HG03521 (cell line): ENCODE data around the gene RDH5.
"Not testable (repeated sequence)": the region's sequence is repeated elsewhere in the genome, so short reads cannot be mapped to it uniquely, and the experiment has no call there.

Experiments
- ATAC-seq: cut with Tn5 transposase; IDR thresholded peaks from one replicate; pipeline ENCODE4 v1.9.1; 2021; ENCODE audit warnings: mild to moderate bottlenecking, moderate library complexity; ENCODE audit not compliant: unreplicated experiment

Gene RDH5

DNA sequence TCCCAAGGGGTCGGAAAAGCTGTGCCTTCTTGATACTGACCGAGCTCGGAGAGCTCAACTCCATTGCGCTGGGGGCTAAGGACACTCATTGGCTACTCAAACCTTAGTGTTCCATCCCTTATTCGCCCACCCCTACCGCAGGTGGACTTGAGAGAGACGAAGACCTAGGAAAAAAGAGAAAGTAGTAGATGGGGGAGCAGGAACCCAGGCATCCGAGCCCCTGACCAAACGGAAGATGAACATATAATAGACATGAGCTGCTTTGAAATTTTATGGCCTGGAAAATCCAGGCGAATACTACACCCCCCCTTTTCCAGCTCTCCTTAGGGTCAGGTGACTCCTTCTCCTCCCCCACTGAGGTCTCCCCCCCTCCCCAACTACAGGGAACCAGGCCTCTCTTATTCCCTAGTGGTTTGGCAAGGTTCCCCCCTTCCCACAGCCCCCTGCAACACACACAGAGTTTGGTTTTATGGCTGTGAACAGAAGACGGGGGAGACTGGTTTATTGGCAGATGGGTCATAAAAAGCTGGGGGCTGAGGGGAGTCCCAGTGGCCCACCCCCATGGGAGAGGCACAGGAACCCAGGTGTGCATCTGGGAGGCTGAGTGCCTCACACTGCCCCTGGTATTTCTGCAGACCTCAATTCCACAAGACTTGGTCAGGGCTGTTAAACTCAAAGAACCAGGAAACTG, 24.3 kb downstream of the RDH5 start:
- ATAC-seq, result no peak

DNA sequence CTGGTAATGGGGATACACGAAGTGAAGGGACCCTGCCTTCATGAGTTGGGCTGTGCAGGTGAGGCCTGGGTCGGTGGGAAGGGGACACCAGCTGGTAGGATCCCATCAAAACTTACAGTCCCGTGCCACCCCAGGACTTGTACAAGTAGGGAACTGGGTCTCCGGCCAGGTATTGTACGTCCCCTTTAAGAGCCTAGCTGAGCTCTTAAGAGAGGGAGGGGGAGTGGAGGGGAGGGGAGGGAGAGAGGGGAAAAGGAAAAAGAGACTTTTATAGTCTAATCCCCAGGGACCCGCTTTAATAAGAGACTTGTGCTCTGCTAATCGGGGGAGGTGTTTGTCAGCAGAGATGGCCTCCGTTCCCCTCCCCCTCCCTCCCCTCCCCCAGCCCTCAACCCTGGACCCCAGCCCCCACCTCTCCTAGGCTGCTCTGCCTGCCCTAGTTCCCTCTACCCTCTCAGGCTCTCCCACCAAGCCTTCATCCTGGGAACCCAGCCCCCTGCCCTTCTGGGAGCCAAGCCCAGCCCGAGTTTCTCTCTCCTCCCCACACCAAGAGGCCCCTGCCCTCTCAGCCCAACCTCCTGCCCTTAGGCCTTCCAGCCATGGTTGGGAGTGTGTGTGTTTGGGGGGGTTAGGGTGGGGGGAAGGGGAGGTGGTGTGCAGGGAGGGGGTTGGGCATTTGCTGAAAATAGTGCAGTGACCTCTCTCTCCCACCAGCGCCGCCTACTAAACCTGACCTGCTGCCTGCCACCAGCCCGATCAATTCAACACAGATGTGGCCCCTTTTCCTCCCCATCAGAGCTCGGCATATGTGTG, 25.4 kb downstream of the RDH5 start:
- no peak for ATAC-seq

DNA sequence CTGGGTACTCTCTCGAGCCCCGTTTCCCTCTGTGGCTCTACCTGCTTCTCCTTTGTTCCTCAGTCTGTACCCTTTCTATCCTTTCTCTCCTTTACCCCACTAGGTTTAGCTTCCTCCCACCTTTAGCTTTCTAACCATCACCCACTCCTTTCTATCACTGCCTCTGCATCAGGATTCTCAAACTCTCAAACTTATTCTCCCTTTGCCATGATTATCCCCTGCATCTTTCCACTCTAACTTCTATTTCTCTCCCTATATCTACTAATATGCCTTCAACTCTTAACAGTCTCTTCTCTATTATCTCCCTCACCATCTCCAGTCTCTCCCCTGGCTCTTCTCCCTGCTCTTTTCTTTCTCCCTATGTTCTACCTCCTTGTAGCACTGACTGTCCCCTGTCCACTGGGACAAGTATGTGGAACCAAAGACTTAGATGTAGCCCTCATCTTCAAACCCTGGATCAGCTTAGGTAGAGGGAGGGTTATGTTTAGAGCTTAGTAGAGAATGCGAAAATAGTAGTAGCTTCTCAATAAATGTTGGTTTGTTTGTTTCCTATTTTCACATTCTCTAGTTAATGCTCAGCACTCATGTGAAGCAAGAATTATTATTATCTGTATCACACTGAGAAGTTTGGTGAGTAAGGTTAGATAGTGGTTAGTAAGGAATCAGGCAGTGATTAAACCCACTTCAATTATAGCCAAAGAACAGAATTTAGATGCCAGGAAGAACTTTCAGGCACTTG, 26.1 kb downstream of the RDH5 start:
- no peak for ATAC-seq

DNA sequence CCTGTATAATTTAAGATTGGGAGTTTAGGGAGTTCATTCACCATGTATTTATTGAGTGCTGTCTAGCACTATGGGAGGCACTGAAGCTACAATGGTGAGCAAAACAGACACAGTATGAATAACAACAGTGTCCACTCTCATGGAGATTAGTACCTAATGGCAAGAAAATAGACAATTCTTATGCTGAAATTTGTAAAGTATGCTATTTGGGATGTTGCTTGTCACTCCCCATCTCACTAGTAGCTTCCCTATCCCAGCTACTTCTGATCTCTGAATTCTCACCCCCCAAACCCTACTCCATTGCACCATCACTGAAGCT, 26.7 kb downstream of the RDH5 start:
- ATAC-seq, result no peak

DNA sequence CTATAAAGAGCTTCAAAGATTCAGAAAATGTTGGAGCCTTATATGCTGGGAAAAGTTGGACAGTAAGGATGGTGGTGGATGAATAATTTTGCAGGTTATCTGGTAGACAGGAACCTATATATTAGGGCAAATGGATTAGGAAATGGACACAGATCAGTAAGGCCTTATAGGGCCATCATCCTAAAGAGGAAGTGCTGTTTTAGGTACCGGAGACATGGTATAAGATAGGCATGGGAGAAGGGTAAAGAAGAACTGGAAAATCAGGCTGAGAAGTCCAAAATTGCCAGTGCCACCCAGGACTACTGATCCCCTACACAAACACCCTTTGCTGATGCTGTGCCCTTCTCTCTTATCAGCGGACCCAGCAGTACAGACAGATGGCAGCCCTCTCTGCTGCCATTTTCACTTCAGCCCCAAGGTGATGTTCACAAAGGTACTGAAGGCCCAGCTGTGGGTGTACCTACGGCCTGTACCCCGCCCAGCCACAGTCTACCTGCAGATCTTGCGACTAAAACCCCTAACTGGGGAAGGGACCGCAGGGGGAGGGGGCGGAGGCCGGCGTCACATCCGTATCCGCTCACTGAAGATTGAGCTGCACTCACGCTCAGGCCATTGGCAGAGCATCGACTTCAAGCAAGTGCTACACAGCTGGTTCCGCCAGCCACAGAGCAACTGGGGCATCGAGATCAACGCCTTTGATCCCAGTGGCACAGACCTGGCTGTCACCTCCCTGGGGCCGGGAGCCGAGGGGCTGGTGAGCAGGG, 28.2 kb downstream of the RDH5 start:
- no peak for ATAC-seq

DNA sequence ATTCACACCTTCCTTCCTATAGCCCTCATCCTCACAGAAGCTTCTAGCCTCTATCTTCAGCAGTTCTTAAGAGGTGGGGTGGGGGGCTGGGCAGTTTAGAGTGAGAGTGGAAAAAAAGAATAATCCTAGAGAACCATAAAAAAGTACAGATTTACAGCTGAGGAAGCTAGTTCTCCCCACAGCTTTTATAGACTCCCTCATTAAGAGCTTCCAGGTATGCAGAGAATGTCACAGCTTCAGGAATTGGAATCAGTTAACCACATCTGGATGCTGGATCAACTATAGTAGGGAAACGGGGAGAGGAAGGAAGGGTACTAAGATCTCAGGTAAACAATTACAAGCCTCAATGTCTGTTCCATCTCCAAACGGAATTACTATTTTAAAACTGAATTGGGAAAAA, 35.1 kb downstream of the RDH5 start:
- no peak for ATAC-seq

DNA sequence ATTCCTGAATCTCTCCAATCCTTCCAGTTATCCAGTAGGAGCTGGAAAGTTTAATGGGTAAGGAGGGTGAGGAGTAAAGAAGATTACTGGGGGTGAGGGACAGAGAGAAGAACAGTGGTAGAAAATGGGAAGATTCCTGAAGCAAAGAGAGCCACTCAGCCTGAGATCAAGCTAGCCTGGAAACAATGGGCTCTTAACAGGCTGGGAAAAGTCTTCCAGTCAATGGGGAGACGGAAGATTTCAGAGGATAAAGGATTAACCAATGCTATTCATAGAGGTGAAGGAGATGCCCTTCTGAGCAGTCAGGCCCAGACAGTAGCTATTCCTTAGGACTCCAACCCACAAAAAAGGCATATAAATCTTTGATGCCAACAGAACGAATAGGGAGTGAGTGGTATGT, 37.5 kb downstream of the RDH5 start:
- no peak for ATAC-seq

DNA sequence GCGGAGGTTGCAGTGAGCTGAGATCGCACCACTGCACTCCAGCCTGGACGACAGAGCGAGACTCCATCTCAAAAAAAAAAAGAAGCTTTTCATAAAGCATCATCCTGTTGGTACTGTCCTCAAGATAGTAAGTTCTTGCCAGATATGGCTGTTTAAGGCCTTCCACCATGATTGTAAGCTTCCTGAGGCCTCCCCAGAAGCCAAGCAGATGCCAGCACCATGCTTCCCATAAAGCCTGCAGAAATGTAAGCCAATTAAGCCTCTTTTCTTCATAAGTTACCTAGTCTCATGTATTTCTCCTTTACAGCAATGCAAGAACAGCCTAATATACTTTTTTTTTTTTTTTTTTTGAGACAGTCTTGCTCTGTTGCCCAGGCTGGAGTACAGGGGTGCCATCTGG, 38.4 kb downstream of the RDH5 start:
- ATAC-seq, result not testable (repeated sequence)

DNA sequence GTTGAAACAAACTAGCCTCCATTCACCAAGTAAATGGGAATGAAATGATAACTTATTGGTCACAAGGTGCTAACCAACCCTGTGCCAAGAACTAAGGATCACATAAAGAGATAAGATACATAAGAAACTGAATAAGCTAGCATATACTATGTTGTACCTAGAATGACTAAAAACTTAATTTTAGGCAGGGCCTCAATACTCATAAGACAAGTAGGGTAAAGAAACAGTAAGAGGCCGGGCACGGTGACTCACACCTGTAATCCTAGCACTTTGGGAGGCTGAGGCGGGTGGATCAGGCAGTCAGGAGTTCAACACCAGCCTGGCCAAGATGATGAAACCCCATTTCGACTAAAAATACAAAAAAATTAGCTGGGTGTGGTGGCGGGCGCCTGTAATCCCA, 40.5 kb downstream of the RDH5 start:
- no peak for ATAC-seq

DNA sequence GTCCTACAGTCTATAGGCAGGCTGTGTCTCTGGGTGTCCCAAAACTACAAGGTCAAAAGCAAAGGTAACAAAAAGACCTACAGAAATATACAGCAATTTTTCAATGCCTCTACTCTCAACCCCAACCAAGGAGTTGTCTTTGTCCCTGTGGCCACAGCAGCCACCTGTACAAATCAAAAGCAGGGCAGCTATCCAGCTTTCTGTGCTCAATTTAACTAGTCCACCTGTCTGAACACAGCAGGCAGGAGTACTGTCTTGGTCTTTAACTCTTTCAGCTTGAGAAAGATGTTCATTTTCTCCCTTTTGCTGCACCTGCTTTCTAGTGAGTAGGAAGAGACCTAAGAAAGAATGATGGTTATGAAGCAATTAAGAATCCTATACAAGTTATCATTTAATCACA, 42.5 kb downstream of the RDH5 start:
- ATAC-seq, result no peak

DNA sequence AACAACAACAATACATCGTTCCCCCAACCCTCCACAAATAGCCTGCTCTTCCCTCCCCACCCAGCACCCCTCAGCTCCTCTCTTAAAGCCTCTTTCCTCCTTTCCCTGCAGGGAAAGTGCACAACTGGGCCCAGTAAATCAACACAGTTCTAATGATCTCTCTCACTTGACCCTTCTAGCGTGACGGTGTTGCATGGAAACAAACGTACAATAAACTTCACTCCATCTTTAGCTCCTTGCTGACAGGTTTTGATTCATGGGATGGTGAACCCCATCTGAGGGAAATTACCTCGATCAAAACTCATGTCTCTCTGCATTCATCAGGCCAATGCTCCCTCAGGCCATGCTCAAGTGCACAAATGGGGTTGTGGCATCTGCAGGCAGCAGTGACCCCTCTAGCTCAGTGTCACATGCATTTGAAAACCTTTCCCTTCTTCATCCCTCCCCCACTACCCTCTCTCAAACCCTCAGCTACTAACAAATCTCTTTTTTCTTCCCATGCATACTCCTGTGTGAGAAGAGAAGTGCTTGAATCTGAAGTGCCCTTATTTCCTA, 45.6 kb downstream of the RDH5 start:
- ATAC-seq, result no peak

DNA sequence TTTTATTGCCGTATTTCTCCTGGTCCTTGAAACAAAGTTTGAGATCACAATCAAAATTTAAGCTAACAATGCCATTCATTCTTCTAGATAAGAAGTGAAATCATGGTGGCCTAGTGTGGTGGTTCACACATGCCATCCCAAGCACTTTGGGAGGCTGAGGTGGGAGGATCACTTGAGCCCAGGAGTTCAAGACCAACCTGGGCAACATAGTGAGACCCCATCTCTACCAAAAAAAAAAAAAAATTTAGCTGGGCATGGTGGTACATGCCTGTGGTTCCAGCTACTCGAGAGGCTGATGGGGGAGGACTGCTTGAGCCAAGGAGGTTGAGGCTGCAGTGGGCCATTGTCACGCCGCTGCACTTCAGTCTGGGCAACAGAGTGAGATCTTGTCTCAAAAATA, 47.0 kb downstream of the RDH5 start:
- ATAC-seq, result no peak

DNA sequence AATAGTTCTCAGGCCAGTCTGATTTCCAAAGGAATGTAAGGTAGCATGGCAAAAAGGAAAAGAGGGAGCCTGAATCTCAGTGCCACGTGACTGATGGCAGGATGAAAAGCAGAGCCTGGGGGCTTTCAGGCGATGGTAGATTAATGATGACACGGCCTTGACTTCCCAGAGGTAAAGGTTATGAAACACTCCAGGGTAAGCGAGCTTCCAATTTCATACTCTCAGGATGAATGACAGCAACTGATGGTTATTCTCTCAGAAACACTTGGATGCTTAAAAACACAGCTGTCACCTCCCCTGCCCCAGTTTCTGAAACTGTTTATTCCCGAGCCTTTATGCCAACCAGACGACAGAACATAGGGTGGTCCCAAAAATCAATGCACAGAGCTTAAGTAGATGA, 51.5 kb downstream of the RDH5 start:
- no peak for ATAC-seq
